GM12872 (cell line): ENCODE results near the gene LRMDA.

Experiments
- CTCF ChIP-seq: IDR thresholded peaks from 3 replicates; pipeline ENCODE4 v1.5.1; 2011; ENCODE audit warnings: low read depth, mild to moderate bottlenecking, low read length, moderate library complexity; ENCODE audit not compliant: insufficient read depth

LRMDA gene

GRCh38 chr10:75513292-75513885 lies 82.0 kb downstream of the LRMDA start:
- no peak for TF ChIP-seq CTCF

- no peak for TF ChIP-seq CTCF
Measured at GRCh38 chr10:75514830-75515229, 83.4 kb downstream of the LRMDA start.

GRCh38 chr10:75525067-75525466 lies 93.6 kb downstream of the LRMDA start:
- TF ChIP-seq CTCF = no peak

- no peak for TF ChIP-seq CTCF
Measured at GRCh38 chr10:75525646-75526045, 94.2 kb downstream of the LRMDA start.

- TF ChIP-seq CTCF = no peak
Measured at GRCh38 chr10:75527542-75527941, 96.1 kb downstream of the LRMDA start.

- TF ChIP-seq CTCF = no peak
Measured at GRCh38 chr10:75528392-75528791, 97.0 kb downstream of the LRMDA start.

- no peak for TF ChIP-seq CTCF
Measured at GRCh38 chr10:75530299-75530698, 98.9 kb downstream of the LRMDA start.

GRCh38 chr10:75531571-75532031 lies 100.2 kb downstream of the LRMDA start:
- TF ChIP-seq CTCF = no peak
